Measurements from ENCODE around the gene TMEM184C. TPM values are rescaled to one million over a fixed set of nuclear protein-coding genes. Genes with fewer than 3 reads are reported as not detected.

The TMEM184C gene
- total RNA-seq, 1 experiment from 2014 or later = 43.7 TPM

DNA sequence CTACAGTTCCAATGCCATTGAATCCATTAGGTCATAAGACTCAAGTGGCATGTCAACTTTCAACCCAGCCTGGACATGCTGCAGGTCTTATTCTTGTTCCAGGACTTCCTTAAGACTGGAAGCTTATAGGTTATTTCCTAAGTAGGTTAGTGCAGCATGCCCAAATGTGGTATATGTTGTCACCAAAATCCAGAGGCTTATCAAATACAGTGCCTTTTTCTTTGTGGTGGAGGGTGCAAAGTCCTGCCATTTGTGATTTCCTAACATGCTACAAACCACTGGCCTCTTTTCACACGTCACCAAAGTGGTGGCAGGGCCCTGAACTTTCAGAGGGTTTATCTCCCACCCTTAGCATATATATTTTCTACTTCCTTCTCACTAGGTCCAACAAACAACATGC, 9.7 kb upstream of the TMEM184C start:
- no peaks in the 10 kb centered on the region for H3K36me3 Mint-ChIP-seq
- CTCF ChIA-PET = no interaction called here
- DNase-seq (ENCODE audit: low spot score) (no peak), ATAC-seq (no peak)
- POLR2A ChIA-PET = no interaction called here
- TF ChIP-seq FOXK1 (CRISPR knock-in tag; IDR thresholded peaks at IDR 0.05) (no peak), ELF4 (CRISPR knock-in tag; IDR thresholded peaks at IDR 0.05; ENCODE audit: low read depth) (no peak), ZNF281 (CRISPR knock-in tag; IDR thresholded peaks at IDR 0.05) (no peak), ATF1 (CRISPR knock-in tag; IDR thresholded peaks at IDR 0.05) (no peak), SOX15 (CRISPR knock-in tag; IDR thresholded peaks at IDR 0.05) (no peak), CREM (CRISPR knock-in tag; IDR thresholded peaks at IDR 0.05) (no peak), RORB (CRISPR knock-in tag; IDR thresholded peaks at IDR 0.05) (no peak), ZNF317 (CRISPR knock-in tag; IDR thresholded peaks at IDR 0.05; ENCODE audit: borderline replicate concordance, low read depth) (no peak), JUN (CRISPR knock-in tag; IDR thresholded peaks at IDR 0.05) (no peak)
- TF ChIP-seq, protein P1, sequence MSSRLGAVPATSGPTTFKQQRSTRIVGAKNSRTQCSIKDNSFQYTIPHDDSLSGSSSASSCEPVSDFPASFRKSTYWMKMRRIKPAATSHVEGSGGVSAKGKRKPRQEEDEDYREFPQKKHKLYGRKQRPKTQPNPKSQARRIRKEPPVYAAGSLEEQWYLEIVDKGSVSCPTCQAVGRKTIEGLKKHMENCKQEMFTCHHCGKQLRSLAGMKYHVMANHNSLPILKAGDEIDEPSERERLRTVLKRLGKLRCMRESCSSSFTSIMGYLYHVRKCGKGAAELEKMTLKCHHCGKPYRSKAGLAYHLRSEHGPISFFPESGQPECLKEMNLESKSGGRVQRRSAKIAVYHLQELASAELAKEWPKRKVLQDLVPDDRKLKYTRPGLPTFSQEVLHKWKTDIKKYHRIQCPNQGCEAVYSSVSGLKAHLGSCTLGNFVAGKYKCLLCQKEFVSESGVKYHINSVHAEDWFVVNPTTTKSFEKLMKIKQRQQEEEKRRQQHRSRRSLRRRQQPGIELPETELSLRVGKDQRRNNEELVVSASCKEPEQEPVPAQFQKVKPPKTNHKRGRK (CRISPR knock-in tag; IDR thresholded peaks at IDR 0.05; ENCODE audit: borderline replicate concordance) = no peak
- TF ChIP-seq, protein P2, sequence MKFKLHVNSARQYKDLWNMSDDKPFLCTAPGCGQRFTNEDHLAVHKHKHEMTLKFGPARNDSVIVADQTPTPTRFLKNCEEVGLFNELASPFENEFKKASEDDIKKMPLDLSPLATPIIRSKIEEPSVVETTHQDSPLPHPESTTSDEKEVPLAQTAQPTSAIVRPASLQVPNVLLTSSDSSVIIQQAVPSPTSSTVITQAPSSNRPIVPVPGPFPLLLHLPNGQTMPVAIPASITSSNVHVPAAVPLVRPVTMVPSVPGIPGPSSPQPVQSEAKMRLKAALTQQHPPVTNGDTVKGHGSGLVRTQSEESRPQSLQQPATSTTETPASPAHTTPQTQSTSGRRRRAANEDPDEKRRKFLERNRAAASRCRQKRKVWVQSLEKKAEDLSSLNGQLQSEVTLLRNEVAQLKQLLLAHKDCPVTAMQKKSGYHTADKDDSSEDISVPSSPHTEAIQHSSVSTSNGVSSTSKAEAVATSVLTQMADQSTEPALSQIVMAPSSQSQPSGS (CRISPR knock-in tag; IDR thresholded peaks at IDR 0.05; ENCODE audit: borderline replicate concordance, low read depth) = no peak
- no peak overlapping the region for H3K27ac Mint-ChIP-seq
- H3K4me3 Mint-ChIP-seq = no peak overlapping the region
- no peaks in the 10 kb centered on the region for H3K27me3 Mint-ChIP-seq (ENCODE audit: low read depth)
- no peaks in the 10 kb centered on the region for H3K4me1 Mint-ChIP-seq
- no peaks in the 10 kb centered on the region for H3K9me3 Mint-ChIP-seq

DNA sequence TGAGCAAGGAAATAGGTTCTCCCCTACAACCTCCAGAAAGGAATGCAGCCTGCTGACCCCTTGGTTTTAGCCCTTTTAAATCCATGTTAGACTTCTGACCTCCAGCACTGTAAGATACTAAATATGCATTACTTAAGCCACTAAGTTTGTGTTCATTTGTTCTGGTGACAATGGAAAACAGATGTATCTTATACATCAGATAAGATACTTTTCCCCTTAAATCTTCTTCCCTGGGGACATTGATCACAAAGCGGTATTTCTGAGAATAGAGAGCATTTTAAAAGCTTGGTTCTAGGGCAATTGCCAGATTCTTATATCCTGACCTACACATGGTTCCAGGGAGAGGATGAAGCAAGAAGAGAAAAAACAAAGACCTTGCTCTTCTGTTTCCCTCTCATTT, 6.5 kb upstream of the TMEM184C start:
- Mint-ChIP-seq H3K4me3 (no peak overlapping the region), H3K36me3 (no peaks in the 10 kb centered on the region), H3K27ac (no peak overlapping the region), H3K4me1 (no peaks in the 10 kb centered on the region), H3K27me3 (ENCODE audit: low read depth) (no peaks in the 10 kb centered on the region), H3K9me3 (no peaks in the 10 kb centered on the region)
- DNase-seq (ENCODE audit: low spot score) = no peak
- CTCF ChIA-PET = no interaction called here
- no peak for ATAC-seq
- POLR2A ChIA-PET = no interaction called here
- TF ChIP-seq CBFB (CRISPR knock-in tag; IDR thresholded peaks at IDR 0.05; ENCODE audit: low read depth) (no peak), ZNF121 (CRISPR knock-in tag; IDR thresholded peaks at IDR 0.05) (no peak), GRHL2 (CRISPR knock-in tag; IDR thresholded peaks at IDR 0.05; ENCODE audit: insufficient replicate concordance, severe bottlenecking) (no peak), ETV6 (CRISPR knock-in tag; IDR thresholded peaks at IDR 0.05) (no peak), AFF4 (CRISPR knock-in tag; IDR thresholded peaks at IDR 0.05; ENCODE audit: borderline replicate concordance) (no peak), ZNF425 (CRISPR knock-in tag; conservative IDR thresholded peaks at IDR 0.05) (no peak), TEAD4 (CRISPR knock-in tag; IDR thresholded peaks at IDR 0.05) (no peak), KAT7 (CRISPR knock-in tag; IDR thresholded peaks at IDR 0.05; ENCODE audit: borderline replicate concordance) (no peak), E2F4 (CRISPR knock-in tag; IDR thresholded peaks at IDR 0.05; ENCODE audit: borderline replicate concordance, low read depth) (no peak)
- TF ChIP-seq, protein P3, sequence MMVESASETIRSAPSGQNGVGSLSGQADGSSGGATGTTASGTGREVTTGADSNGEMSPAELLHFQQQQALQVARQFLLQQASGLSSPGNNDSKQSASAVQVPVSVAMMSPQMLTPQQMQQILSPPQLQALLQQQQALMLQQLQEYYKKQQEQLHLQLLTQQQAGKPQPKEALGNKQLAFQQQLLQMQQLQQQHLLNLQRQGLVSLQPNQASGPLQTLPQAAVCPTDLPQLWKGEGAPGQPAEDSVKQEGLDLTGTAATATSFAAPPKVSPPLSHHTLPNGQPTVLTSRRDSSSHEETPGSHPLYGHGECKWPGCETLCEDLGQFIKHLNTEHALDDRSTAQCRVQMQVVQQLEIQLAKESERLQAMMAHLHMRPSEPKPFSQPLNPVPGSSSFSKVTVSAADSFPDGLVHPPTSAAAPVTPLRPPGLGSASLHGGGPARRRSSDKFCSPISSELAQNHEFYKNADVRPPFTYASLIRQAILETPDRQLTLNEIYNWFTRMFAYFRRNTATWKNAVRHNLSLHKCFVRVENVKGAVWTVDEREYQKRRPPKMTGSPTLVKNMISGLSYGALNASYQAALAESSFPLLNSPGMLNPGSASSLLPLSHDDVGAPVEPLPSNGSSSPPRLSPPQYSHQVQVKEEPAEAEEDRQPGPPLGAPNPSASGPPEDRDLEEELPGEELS (CRISPR knock-in tag; IDR thresholded peaks at IDR 0.05) = no peak

All from WTC11 (cell line).